Measurements from ENCODE around the gene PNRC1.

- no peak for TF ChIP-seq POLR2A (IDR thresholded peaks at IDR 0.05; ENCODE audit: low read length)
- TF ChIP-seq GATA1 (IDR thresholded peaks at IDR 0.05; ENCODE audit: low read depth, low read length) = no peak
Measured at GRCh38 chr6:89082486-89082891, 1.9 kb downstream of the PNRC1 start.
